ENCODE results near the gene KRT32. TPM values are rescaled to one million over a fixed set of nuclear protein-coding genes. Genes with fewer than 3 reads are reported as not detected.
A peak's percentile ranks its signal among the peaks of the same experiment; 100 is the strongest.
"Not testable (repeated sequence)": the region's sequence is repeated elsewhere in the genome, so short reads cannot be mapped to it uniquely, and the experiment has no call there.

KRT32 gene
- total RNA-seq, 1 donor from 2014 or later: not detected

DNA sequence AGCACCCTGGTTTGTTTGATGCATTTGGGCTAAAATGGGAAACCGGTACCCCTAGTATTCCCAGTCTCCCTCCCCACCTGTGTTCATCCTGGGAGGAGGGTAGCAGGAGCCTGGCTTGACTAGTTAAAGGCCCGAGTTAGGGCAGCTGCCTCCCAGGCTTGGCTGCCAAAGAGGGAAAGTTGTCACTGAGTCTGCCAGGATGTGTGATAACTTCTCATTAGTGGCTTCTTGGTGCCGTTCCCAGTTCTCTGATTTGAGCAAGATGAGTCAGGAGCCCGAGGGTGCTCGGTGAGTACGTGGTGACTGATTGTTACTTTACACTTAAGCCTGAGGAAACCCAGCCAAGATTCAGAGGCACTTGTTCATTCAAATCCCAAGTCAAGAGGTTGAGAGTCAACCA lies 2.5 kb downstream of the KRT32 start:
- DNase-seq (ENCODE audit: low read depth): peak; percentile 97

- no peak for DNase-seq (ENCODE audit: low read depth)
Observed at GRCh38 chr17:41464173-41464572, 3.0 kb downstream of the KRT32 start.

DNA sequence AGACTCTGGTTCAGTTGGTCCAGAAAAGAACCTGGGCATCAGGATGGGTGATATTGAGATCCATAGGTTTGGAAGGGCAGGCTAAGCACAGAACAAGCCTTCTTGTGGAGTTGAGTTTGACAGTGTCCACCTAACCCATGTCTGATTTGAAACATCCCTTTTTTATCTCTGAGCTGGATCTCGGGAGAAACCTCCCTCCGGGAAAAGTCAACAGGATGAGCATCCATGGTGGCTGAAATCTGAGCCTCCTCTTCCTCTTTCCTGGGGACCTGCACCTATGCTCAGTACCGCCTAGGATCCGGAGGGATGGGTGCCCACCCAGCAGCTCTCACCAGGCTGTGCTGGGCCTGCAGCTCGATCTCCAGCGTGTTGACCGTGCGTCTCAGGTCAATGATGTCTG lies 3.4 kb downstream of the KRT32 start:
- DNase-seq (ENCODE audit: low read depth): no peak

- no peak for DNase-seq (ENCODE audit: low read depth)
Observed at GRCh38 chr17:41462705-41463104, 4.5 kb downstream of the KRT32 start.

DNA sequence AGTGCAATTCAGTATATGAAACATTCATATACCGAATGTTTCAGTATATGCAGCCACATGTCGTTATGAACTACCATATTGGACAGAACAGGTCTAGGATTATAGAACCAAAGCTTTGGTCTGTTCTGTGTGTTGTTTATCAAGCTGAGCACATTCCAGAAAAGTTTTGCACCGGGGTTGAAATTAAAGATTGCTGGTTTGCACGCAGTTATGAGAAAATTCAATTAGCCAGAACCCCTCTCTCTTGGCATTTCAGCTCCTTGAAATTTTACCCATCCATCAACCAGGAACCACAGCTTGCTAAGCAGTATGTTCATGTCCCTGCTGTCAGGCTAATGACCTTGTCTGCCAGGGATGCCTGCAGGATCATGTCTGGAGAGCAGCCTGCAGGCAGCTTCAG lies 9.5 kb downstream of the KRT32 start:
- no peak for DNase-seq (ENCODE audit: low read depth)

- no peak for DNase-seq (ENCODE audit: low read depth)
Observed at GRCh38 chr17:41456204-41456603, 11.0 kb downstream of the KRT32 start.

DNA sequence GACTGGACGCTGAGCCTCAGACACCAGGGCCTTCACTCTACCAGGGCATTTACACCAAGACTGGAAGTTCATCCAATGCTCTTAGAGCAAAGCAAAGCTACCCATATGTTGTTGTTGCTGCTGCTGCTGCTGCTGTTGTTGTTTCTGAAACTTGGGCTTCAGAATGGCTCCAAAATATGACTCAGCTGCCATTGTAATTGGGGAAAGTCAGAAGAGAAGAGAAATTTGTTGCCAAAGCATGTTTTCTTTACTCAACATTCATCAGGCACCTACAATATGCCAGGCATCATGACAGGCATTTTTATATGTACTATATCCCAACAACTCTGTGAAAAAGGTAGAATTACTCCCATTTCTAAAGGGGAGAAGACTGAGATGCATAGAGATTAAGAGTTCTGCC lies 11.9 kb downstream of the KRT32 start:
- DNase-seq (ENCODE audit: low read depth): peak; percentile 54

DNA sequence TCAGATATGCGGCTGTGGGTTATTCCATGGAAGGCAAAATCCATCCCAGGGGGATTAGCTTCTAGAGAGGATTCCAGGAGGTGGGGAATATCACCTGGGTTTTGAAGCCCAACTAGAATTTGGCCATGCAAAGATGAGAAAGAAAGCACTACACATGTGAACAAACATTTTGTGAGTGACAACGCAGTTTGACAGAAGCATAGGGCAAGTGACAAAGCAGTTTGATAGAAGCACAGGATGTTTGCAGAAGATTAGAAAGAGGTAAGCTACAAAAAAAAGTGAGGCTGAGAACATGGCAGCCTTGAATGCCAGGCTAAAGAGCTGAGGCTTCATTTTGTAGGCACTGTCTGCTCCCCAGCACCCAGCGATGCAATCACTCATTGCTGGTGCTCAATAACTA lies 14.1 kb downstream of the KRT32 start:
- DNase-seq (ENCODE audit: low read depth): no peak

DNA sequence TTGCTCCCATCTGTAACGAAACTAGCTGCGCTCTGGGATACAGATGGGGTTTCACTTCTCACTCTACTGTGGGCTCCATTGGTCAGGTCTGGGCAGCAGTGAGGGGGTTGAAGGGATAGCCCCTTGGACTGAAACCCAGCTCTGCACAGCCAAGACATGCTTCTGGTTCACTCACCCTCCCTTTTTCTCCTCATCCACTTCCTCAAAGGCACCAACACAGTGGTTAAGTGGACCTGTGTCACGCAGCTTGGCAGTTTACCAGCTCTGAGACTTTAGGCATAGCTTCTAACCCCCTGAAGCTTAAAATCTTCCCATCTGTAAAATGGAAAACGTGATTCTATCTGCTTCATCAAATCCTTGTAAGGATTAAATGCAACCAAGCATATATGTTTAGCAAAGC lies 14.9 kb downstream of the KRT32 start:
- no peak for DNase-seq (ENCODE audit: low read depth)

GRCh38 chr17:41451154-41451728 lies 15.9 kb downstream of the KRT32 start:
- DNase-seq (ENCODE audit: low read depth): no peak

DNA sequence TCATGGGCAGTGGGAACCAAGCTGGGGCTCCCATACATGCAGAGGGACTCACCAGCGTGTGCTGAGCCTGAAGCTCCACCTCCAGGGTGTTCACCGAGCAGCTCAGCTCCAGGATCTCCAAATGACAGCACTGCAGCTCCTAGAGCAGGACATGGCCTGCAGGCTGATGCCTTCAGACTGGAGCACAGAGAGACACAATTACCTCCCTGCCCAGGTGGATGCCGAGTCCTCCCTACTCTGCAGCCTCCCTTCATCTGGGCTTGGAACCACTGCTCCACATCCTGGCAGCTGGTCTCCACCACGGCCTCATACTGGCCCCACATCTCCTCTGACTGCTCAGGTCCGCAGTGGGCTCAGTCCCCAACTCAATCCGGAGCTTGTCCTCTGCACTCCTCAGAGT lies 18.2 kb downstream of the KRT32 start:
- DNase-seq (ENCODE audit: low read depth): no peak

DNA sequence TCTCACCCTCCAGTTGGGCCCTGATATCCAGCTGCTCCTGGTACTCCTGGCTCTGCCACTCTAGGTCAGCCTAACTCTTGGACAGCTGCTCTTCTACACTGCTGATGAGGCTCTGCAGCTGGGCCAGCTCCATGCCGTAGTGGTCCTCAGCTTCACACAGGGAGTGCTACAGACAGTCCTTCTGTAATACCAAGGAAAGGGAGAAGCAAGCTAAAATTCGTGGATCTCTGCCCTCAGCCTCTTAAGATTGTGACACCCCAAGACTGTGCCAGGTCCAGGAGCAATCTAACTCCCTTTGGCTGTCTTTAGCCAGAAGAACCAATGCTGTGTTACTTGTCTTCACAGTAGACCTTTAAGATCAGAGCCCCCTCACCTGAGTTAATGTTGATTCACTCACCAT lies 18.7 kb downstream of the KRT32 start:
- DNase-seq (ENCODE audit: low read depth): no peak

DNA sequence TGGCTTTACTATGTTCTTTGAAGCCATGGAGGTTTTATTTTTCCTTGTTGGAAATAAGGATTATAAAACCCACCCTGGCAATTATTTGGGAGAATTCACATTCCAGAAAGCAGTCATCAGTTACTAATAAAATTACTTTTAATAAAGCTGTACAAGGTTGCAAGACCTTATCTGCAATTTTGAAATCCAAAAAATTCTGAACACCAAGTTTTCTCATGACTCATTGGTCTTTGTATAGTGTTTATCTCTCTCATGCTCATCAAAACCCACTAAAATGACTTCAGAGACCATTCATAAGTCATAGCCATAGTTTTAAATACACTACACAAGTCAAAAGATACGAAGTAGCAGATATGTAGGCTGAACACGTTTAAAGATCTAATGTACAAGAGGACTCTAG lies 20.4 kb downstream of the KRT32 start:
- no peak for DNase-seq (ENCODE audit: low read depth)

DNA sequence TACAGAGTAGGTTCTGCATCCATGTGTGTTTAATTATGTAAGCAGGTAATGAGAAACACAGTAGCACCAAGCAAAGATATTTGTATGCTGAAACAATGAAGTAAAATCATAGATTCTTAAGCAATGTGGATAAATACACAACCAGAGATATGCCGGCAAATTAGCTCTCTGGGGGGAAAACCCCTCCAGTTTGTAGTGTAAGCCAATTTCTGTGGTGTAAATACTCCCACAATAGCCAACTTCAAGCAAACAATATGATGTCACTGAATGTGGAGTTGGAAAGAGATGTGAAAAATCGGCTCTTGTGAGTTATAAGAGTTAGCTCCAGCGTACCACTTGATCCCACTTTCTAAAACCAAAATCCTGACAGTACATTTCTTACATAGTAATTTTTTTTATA lies 22.5 kb downstream of the KRT32 start:
- no peak for DNase-seq (ENCODE audit: low read depth)

DNA sequence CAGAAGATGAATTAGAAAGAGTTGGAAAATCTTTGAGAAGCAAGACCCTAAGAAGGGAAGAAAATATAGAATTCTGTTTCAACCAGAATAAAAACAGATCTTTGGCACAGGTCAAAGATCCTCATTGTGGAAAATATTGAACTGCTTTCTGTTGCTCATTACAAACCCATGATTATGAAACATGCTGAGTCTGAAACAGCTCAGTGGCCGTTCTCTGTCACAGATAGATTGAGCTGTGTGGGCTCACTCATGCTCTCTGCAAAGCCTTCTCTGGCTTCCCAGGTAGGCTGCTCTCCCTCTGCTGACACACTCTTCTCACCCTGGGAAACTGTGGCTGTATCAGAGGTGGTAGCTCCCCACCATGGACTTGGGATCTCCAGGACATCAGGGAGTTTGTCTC lies 23.0 kb downstream of the KRT32 start:
- no peak for DNase-seq (ENCODE audit: low read depth)

- peak; percentile 42 for DNase-seq (ENCODE audit: low read depth)
Observed at GRCh38 chr17:41442739-41443138, 24.4 kb downstream of the KRT32 start.

GRCh38 chr17:41440531-41441033 lies 26.6 kb downstream of the KRT32 start, which contains the start of gene KRT38:
KRT38 (minus strand) TSS chr17:41440983; CDS start chr17:41440921, 62 bp downstream.
- no peak for DNase-seq (ENCODE audit: low read depth)

- peak; percentile 69 for DNase-seq (ENCODE audit: low read depth)
Observed at GRCh38 chr17:41439375-41439774, 27.8 kb downstream of the KRT32 start.

DNA sequence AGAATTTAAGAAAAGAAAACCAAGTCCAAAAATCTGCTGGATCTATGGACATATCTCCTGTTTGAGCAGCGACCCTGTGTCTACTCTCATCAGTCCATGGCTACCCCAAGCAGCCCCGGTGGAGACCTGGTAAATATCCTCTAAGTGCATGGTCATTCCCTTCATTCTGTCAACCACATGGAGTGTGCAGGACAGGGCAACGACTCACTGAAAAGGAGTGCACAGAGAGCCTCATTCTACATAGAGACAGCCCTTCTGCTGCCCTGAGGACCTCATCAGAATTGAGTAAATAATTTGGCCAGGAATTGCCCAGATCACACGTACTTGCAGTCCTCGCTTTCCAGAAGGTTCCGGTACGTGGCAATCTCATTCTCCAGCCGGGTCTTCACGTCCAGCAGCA lies 29.4 kb downstream of the KRT32 start:
- DNase-seq (ENCODE audit: low read depth): no peak

GRCh38 chr17:41437254-41437653 lies 29.9 kb downstream of the KRT32 start:
- no peak for DNase-seq (ENCODE audit: low read depth)

DNA sequence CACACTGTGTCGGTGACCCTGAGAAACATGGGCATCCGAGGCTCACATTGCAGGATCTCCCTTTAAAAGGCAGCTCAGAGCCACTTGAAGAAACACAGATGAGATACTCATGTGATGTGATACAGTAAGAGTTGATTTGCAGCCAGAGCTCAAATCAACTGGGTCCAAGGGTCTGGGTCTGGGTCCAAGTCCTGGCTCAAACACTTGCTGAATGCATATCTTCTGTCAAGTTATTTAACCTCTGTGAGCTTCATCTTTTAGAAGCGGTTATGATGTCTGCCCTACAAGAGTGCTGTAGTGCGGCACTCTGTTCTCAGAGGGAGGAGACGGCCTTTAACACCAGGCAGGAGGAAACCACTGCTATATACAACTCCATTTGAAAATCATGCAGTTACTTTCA lies 32.8 kb downstream of the KRT32 start:
- no peak for DNase-seq (ENCODE audit: low read depth)

DNA sequence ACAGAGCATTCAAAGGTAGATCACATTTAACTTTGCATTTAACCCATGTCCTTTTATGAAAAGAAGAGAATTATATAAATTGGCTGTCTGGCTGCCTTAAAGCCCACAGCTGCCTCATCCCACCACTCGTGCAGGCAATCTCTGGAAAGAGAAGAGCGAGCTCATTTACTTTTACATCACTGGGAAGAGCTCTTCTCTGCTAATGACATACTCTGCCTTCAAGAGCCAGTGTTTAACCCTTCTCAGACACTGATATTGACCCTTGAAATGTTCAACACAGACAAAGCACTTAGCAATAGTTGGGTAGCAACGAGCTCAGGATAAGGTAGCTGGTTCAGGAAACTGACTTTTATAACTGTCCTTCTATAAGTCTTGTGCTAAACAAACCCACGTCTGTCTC lies 33.2 kb downstream of the KRT32 start:
- no peak for DNase-seq (ENCODE audit: low read depth)

- DNase-seq (ENCODE audit: low read depth): no peak
Observed at GRCh38 chr17:41433586-41433985, 33.6 kb downstream of the KRT32 start.

- DNase-seq (ENCODE audit: low read depth): not testable (repeated sequence)
Observed at GRCh38 chr17:41430376-41430775, 36.8 kb downstream of the KRT32 start.
